HepG2 (cell line): Measurements from ENCODE around the gene ALG14. TPM values are rescaled to one million over a fixed set of nuclear protein-coding genes. Genes with fewer than 3 reads are reported as not detected.

Experiments used
- ATAC-seq: fragments of 200-7000 bp; cut with Tn5 transposase; 3 replicates; pipeline ENCODE4 v1.9.1; 2020; ENCODE audit warnings: mild to moderate bottlenecking, moderate library complexity
- BruUV-seq: library from RNA; stranded (reverse); fragments of 400-500 nt; replicated peaks from 2 replicates; lab custom pipeline; 2021; lab: Mats Ljungman, UMichigan
- CTCF ChIA-PET: fragments of 300-600 bp; formaldehyde crosslinking; extraction: SDS; loops from one replicate; lab custom pipeline; 2021; ENCODE audit warnings: low total read pairs, inconsistent platforms, low intra/inter-chr PET ratio; lab: Yijun Ruan, JAX
- POLR2A ChIA-PET: fragments of 350-600 bp; sonication (Branson Sonifier 250); formaldehyde crosslinking; loops from one replicate; lab custom pipeline; 2020; ENCODE audit warnings: antibody characterized with exemption, inconsistent platforms; lab: Yijun Ruan, JAX
- DNase-seq: peaks from one replicate; pipeline ENCODE4 v3.0.0-alpha.2; 2015; ENCODE audit warnings: low spot score
- FAIRE-seq: peaks from 3 replicates; lab custom pipeline; 2011; peaks lifted over from hg19 to GRCh38; lab: Jason Lieb, UNC
- H2AFZ ChIP-seq: one replicate; pipeline ENCODE4 v1.6.1; 2011; ENCODE audit warnings: low read length, inconsistent platforms
- H3K27ac ChIP-seq: fragments of 300-600 bp; 3 replicates; pipeline ENCODE4 v1.8.0; 2011; ENCODE audit warnings: mixed run types, mild to moderate bottlenecking, mixed read lengths, low read length, inconsistent platforms; ENCODE audit not compliant: insufficient read depth; ENCODE audit errors: extremely low read length
- H3K27me3 ChIP-seq, 2 experiments: fragments of 200-600 bp in 1 of 2; 2 replicates in 1 of 2; 3 replicates in 1 of 2; pipeline versions ENCODE4 v1.6.0 to v1.8.0; 2011; ENCODE audit warnings: low read length in 2 of 2, mild to moderate bottlenecking in 2 of 2, moderate library complexity in 2 of 2, inconsistent platforms in 1 of 2; ENCODE audit not compliant: insufficient read depth in 2 of 2, control insufficient read depth in 1 of 2
- H3K36me3 ChIP-seq, 2 experiments: fragments of 200-600 bp in 1 of 2; replicated peaks in 1 of 2; 2 replicates in 1 of 2; 3 replicates in 1 of 2; pipeline versions ENCODE4 v1.5.1 to v1.8.0; 2011; ENCODE audit warnings: low read length in 2 of 2, inconsistent platforms in 1 of 2; ENCODE audit not compliant: insufficient read depth in 2 of 2, control insufficient read depth in 1 of 2
- H3K4me1 ChIP-seq: 2 replicates; pipeline ENCODE4 v1.5.1; 2012; ENCODE audit warnings: low read length, inconsistent platforms; ENCODE audit not compliant: insufficient read depth
- H3K4me2 ChIP-seq: 2 replicates; pipeline ENCODE4 v1.6.0; 2011; ENCODE audit warnings: low read depth, low read length, inconsistent platforms
- H3K4me3 ChIP-seq, 3 experiments: fragments of 200-600 bp in 1 of 3; sonication (generic), shearing (Covaris generic) in 1 of 3; replicated peaks in 1 of 3; 2 replicates each; pipeline ENCODE4 v1.5.1; 2011 to 2016; ENCODE audit warnings: low read length in 3 of 3, inconsistent platforms in 2 of 3, low read depth in 2 of 3, mild to moderate bottlenecking in 2 of 3, control low read depth in 1 of 3, mixed read lengths in 1 of 3; ENCODE audit not compliant: insufficient read depth in 1 of 3
- H3K79me2 ChIP-seq: one replicate; pipeline ENCODE4 v1.6.1; 2011; ENCODE audit warnings: low read length, inconsistent platforms; ENCODE audit not compliant: insufficient read depth
- H3K9ac ChIP-seq: 2 replicates; pipeline ENCODE4 v1.6.0; 2011; ENCODE audit warnings: mild to moderate bottlenecking, low read depth, low read length, inconsistent platforms; ENCODE audit not compliant: insufficient read depth
- H3K9me3 ChIP-seq: 2 replicates; pipeline ENCODE4 v1.5.1; 2012; ENCODE audit warnings: mild to moderate bottlenecking, low read length
- H4K20me1 ChIP-seq: 2 replicates; pipeline ENCODE4 v1.6.0; 2011; ENCODE audit warnings: inconsistent platforms, mild to moderate bottlenecking, low read length, moderate library complexity; ENCODE audit not compliant: insufficient read depth
- ARID3A ChIP-seq: IDR thresholded peaks from 2 replicates; pipeline ENCODE4 v1.6.1; 2012; ENCODE audit warnings: low read depth, low read length, improper control_type of control experiment
- IKZF5 ChIP-seq: IDR thresholded peaks from 2 replicates; pipeline ENCODE4 v1.6.1; 2018; ENCODE audit warnings: missing genetic modification reagents, mild to moderate bottlenecking, missing compliant biosample characterization
- MATR3 ChIP-seq: sonication (generic); formaldehyde crosslinking; IDR thresholded peaks from 2 replicates; pipeline ENCODE4 v1.4.0; 2020; ENCODE audit warnings: missing genetic modification reagents
- TFDP2 ChIP-seq: sonication (generic); formaldehyde crosslinking; IDR thresholded peaks from 2 replicates; pipeline ENCODE4 v1.4.0; 2020; ENCODE audit warnings: missing genetic modification reagents
- TGIF2 ChIP-seq: IDR thresholded peaks from 2 replicates; pipeline ENCODE4 v1.6.1; 2016; ENCODE audit warnings: control low read depth, missing compliant biosample characterization
- WGBS: methylation state at CpG from one replicate; pipeline ENCODE4 v1.1.6; 2017; ENCODE audit warnings: low lambda C conversion rate; 5-methylcytosine and 5-hydroxymethylcytosine counted together
- in situ Hi-C: cut with HindIII; loops from 2 replicates; pipeline ENCODE4 v1.10.0; 2017; ENCODE audit warnings: low pct_unique_long_range_greater_than_20kb; ENCODE audit not compliant: extremely low pct_ligation_motif_present
- intact Hi-C: fragments of 100-400 bp; cut with micrococcal nuclease; formaldehyde crosslinking; loops from one replicate; pipeline ENCODE4 v1.10.0; 2022; ENCODE audit not compliant: unreplicated experiment
- polyA plus RNA-seq, 8 experiments: library from polyadenylated mRNA; depleted of rRNA in 3 of 8; stranded (reverse) in 7 of 8; unstranded in 1 of 8; fragments of >200 nt; fragmentation: Illumina TruSeq in 4 of 8; extraction: Trizol in 4 of 8; gene quantifications; 2 replicates each; pipeline versions ENCODE4 v1.2.1 to v1.2.3, GENCODE V29; 2011 to 2016; ENCODE audit warnings: low read depth in 4 of 8, missing spikeins in 1 of 8, mixed read lengths in 1 of 8; ENCODE audit not compliant: insufficient read depth in 1 of 8
- total RNA-seq, 5 experiments: library from RNA; depleted of rRNA; stranded (reverse); fragments of >200 nt; fragmentation: Illumina TruSeq; extraction: Trizol; gene quantifications; 2 replicates each; pipeline ENCODE4 v1.2.3, GENCODE V29; 2016; ENCODE audit warnings: low read depth in 1 of 5

Gene ALG14
- total and polyA plus RNA-seq, 2 of the 13 experiments (the other 11 are each of a cell fraction or from before 2014, with no cell fraction given), result 4.5 to 12.7 TPM

- BruUV-seq, result no TSS peak
- intact Hi-C loops, result no loop called here
These were observed 36.0 kb upstream of the ALG14 start for GRCh38 chr1:95108792-95109191.

More at GRCh38 chr1:95108792-95109191, 36.0 kb upstream of the ALG14 start:
- H3K9me3 ChIP-seq, result no peaks in the 10 kb centered on the region
- no peaks in the 10 kb centered on the region for H3K79me2 ChIP-seq
- in situ Hi-C loops, result no loop called here
- no peak for ATAC-seq
- FAIRE-seq, result no peak
- 60% methylated on average over 2 of the region's 2 CpGs for WGBS
- no peak for DNase-seq
- no peaks in the 10 kb centered on the region; a peak in 2 of 5 replicates for H3K27me3 ChIP-seq
- 0 out of 2 replicates have a peak, but pooled peaks cover 4% of the 10 kb centered on the region for H3K4me1 ChIP-seq
- H3K4me3 ChIP-seq, result no peak overlapping the region
- H2AFZ ChIP-seq, result no peak overlapping the region
- TF ChIP-seq ARID3A, result no peak
- TF ChIP-seq TGIF2 (CRISPR knock-in tag), result no peak
- TF ChIP-seq MATR3, result no peak
- no peak for TF ChIP-seq IKZF5
- TF ChIP-seq TFDP2, result no peak
- TF ChIP-seq, all 625 proteins: peak for 0
- no peak overlapping the region for H3K4me2 ChIP-seq
- H3K27ac ChIP-seq, result no peak overlapping the region
- H3K9ac ChIP-seq, result no peak overlapping the region
- ChIA-PET CTCF (no interaction called here), POLR2A (no interaction called here)
- H3K36me3 ChIP-seq, result no peaks in the 10 kb centered on the region
- H4K20me1 ChIP-seq, result no peaks in the 10 kb centered on the region
